AG04449 (cell line): ENCODE data around the gene ITSN2.

Source experiments
- CTCF ChIA-PET: fragments of 350-600 bp; formaldehyde crosslinking; extraction: SDS; loops from one replicate; lab custom pipeline; 2021; ENCODE audit warnings: antibody characterized with exemption; lab: Yijun Ruan, JAX
- POLR2A ChIA-PET: fragments of 400-600, 350-600 bp; formaldehyde crosslinking; extraction: SDS; loops from one replicate; lab custom pipeline; 2020; ENCODE audit warnings: antibody characterized with exemption, inconsistent platforms; lab: Yijun Ruan, JAX
- DNase-seq: peaks from one replicate; pipeline ENCODE4 v3.0.0-alpha.2; 2010; ENCODE audit warnings: low read depth, low spot score
- H3K4me3 ChIP-seq: 2 replicates; pipeline ENCODE4 v1.5.1; 2011; ENCODE audit warnings: low read depth, mild to moderate bottlenecking, control low read depth, low read length
- TF ChIP-seq, protein P1 (sequence below): IDR thresholded peaks from one replicate; pipeline ENCODE4 v1.5.1; 2011; ENCODE audit warnings: mild to moderate bottlenecking, moderate library complexity, low read length, control low read depth, inconsistent platforms; ENCODE audit not compliant: insufficient read depth; ENCODE audit errors: missing control alignments

The ITSN2 gene

DNA sequence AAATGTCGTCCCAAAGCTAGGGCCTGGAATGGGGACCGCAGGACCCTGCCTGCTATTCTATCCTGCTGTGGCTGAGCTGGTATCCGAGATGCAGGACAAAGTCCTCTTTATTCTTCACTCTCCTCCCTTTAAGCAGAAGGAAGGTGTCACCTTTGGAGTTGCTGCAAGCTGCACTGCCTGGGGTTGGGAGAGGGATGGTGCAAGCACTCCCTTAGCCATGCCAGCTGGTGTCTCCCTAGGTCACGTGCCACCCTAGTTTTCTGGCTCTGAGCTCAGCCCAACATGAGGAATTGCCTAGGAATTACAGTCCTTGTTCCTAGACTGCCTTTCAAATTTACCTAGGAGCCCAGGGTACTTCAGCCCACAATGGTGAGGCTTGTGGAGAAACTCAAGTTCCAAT, 206.9 kb downstream of the ITSN2 start:
- H3K4me3 ChIP-seq: no peak overlapping the region
- no peak for DNase-seq
- POLR2A ChIA-PET: no interaction called here
- TF ChIP-seq, protein P1, sequence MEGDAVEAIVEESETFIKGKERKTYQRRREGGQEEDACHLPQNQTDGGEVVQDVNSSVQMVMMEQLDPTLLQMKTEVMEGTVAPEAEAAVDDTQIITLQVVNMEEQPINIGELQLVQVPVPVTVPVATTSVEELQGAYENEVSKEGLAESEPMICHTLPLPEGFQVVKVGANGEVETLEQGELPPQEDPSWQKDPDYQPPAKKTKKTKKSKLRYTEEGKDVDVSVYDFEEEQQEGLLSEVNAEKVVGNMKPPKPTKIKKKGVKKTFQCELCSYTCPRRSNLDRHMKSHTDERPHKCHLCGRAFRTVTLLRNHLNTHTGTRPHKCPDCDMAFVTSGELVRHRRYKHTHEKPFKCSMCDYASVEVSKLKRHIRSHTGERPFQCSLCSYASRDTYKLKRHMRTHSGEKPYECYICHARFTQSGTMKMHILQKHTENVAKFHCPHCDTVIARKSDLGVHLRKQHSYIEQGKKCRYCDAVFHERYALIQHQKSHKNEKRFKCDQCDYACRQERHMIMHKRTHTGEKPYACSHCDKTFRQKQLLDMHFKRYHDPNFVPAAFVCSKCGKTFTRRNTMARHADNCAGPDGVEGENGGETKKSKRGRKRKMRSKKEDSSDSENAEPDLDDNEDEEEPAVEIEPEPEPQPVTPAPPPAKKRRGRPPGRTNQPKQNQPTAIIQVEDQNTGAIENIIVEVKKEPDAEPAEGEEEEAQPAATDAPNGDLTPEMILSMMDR: no peak
- CTCF ChIA-PET: interaction anchor here (1.2 kb wide), 1 partner anchor 11 kb away, joined by 3 read pairs; no protein-coding TSS in a partner anchor
